ENCODE data around the gene STKLD1.

The STKLD1 gene

GRCh38 chr9:133405508-133406438, 29.6 kb downstream of the STKLD1 start:
- TF ChIP-seq CTCF (IDR thresholded peaks at IDR 0.05; ENCODE audit: low read depth, low read length): no peak
- H3K4me3 ChIP-seq (ENCODE audit: low read depth, low read length): no peak overlapping the region

GRCh38 chr9:133406480-133407307, 30.5 kb downstream of the STKLD1 start:
- TF ChIP-seq CTCF (IDR thresholded peaks at IDR 0.05; ENCODE audit: low read depth, low read length): peak; percentile 92
- no peak overlapping the region for H3K4me3 ChIP-seq (ENCODE audit: low read depth, low read length)

DNA sequence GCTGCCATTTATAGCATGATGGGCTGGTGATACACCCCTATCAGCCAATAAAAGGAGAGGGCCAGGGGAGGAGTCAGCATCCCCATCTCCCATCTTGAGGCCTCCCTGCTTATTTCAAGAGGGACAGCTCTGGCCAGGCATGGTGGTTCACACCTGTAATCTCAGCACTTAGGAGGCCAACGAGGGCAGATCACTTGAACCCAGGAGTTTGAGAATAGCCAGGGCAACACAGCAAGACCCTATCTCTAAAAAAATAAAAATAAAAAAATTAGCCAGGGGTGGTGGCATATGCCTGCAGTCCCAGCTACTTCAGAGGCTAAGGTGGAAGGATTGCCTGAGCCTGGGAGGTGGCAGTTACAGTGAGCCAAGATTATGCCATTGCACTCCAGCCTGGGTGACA, 31.9 kb downstream of the STKLD1 start:
- no peak overlapping the region for H3K4me3 ChIP-seq (ENCODE audit: low read depth, low read length)
- TF ChIP-seq CTCF (IDR thresholded peaks at IDR 0.05; ENCODE audit: low read depth, low read length): no peak

GRCh38 chr9:133415170-133415569, 39.0 kb downstream of the STKLD1 start:
- no peak for TF ChIP-seq CTCF (IDR thresholded peaks at IDR 0.05; ENCODE audit: low read depth, low read length)
- H3K4me3 ChIP-seq (ENCODE audit: low read depth, low read length): no peak overlapping the region

DNA sequence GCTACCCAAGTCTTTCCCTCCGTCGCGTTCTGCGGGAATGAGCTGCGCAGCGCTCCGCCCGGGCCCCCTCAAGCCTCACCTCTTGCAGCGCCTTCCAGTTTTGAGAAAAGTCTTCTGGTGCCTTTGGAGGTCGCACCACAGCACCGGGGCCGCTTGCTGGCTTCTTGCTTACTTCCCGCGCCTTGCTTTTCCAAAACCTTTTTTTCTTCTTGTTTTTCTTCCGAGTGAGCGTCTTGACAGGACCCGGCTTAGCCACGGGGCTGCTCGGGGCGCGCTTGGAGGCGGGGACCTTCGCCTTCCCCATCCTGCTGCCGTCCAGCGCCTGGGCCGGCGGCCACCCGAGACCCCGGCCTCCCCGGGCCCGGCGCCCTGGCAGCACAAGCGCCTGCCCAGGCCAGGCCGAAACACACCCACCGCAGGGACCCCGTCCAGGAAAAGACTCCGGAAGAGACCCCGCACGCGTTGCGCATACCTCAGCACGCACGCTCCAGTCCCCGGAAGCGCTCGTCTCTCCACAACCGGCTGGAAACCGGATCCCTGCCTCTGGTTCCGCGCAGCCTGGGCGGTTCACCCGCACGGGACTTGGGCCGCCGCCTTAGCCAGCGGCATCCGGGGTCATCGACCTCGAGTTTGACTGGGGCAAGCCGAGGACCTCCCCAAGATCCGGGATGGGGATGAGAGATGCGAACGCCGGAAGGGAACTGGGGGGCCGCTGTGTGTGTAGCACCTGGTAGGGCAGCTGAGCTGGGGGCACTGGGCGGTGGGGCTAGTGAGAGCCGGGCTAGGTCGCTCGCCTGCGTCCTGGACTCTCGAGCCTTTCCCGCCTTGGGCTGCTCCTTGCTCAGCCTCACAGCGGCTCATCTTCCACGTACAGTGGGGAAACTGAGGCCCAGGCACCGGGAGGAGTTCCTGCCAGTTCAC, 41.6 kb downstream of the STKLD1 start, which contains the start of gene REXO4:
Gene REXO4, minus strand, starts transcription at position 470 of the 921 bp plus-strand sequence. Its CDS starts 166 bp downstream, at position 304.
- no peak for TF ChIP-seq CTCF (IDR thresholded peaks at IDR 0.05; ENCODE audit: low read depth, low read length)
- peak within 1 kb of the TSS; percentile 90 for H3K4me3 ChIP-seq (ENCODE audit: low read depth, low read length)

DNA sequence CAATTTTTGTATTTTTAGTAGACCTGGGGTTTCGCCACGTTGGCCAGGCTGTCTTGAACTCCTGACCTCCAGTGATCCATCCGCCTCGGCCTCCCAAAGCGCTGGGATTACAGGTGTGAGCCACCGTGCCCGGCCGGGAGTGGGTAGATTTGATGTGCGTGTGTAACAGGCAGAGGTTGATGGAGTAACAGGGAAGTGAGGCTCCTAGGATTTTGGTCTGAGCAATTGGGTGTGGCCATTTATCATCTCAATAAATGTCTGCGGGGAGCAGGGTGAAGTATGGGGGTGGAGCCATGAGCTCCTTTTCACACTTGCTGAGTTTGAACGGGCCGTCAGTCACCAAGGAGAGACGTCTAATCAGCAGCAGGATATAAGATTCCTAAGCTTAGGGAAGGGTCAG, 42.8 kb downstream of the STKLD1 start:
- no peak for TF ChIP-seq CTCF (IDR thresholded peaks at IDR 0.05; ENCODE audit: low read depth, low read length)

More for the DNA sequence above, 42.8 kb downstream of the STKLD1 start:
- H3K4me3 ChIP-seq (ENCODE audit: low read depth, low read length): no peak overlapping the region
